Erythroblast (primary cell): ENCODE results near the gene PIK3AP1.
"Not testable (repeated sequence)": the region's sequence is repeated elsewhere in the genome, so short reads cannot be mapped to it uniquely, and the experiment has no call there.

Experiments
- DNase-seq, 2 experiments: peaks; one replicate each; lab custom pipeline; 2025; lab: John Stamatoyannopoulos, UW
- GATA1 ChIP-seq: IDR thresholded peaks from 2 replicates; pipeline ENCODE4 v1.6.1; 2011; ENCODE audit warnings: low read depth, mild to moderate bottlenecking, control low read depth, low read length, moderate library complexity
- POLR2A ChIP-seq: IDR thresholded peaks from 2 replicates; pipeline ENCODE4 v1.6.1; 2011; ENCODE audit warnings: mild to moderate bottlenecking, low read length

The PIK3AP1 gene

DNA sequence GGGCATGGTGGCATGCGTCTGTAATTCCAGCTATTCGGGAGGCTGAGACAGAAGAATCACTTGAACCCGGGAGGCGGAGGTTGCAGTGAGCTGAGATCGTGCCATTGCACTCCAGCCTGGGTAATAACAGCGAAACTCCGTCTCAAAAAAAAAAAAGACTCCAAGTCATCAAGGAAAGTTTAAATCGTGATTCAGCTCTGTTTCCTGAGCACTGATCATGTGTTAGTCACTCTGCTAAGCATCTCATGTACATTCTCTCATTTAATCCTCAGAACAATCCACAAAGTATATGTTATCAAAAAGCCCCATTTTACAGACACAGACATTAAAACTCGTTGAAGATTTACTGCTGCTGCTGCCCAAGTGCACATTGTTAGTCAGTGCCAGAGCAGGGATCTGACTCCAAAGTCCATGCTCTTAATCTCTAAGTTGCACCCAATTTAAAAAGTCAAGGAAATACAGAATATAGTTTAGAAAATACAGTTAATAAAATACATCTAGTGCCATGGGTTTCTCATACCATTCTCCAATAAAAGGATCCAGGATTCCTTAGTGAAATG is 6.2 kb downstream of the PIK3AP1 start:
- TF ChIP-seq POLR2A (no peak), GATA1 (no peak)
- no peak for DNase-seq

DNA sequence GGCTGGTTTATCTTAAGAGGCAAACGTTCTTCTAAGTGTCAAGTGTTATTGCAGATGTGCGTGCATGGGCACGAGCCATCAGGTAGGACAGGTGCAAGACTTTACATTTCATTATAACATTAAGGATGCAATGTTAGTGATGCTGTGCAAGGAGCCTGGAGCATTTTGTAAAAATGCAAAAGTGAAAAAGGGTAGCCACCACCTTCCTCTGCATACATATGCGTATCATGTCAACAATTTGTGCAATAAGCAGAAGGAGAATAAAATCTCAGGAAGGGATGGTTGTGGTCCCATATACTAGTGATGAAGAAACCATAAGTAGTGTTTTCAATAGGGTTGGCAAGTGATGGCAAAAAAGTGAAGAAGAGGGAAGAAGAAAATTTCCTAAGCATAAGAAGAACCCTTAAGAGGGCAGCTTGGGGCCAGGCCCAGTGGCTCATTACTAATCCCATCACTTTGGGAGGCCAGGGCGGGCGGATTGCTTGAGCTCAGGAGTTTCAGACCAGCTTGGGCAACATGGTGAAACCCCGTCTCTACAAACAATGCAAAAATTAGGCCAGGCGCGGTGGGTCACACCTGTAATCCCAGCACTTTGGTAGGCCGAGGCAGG is 7.5 kb downstream of the PIK3AP1 start:
- DNase-seq: no peak

DNA sequence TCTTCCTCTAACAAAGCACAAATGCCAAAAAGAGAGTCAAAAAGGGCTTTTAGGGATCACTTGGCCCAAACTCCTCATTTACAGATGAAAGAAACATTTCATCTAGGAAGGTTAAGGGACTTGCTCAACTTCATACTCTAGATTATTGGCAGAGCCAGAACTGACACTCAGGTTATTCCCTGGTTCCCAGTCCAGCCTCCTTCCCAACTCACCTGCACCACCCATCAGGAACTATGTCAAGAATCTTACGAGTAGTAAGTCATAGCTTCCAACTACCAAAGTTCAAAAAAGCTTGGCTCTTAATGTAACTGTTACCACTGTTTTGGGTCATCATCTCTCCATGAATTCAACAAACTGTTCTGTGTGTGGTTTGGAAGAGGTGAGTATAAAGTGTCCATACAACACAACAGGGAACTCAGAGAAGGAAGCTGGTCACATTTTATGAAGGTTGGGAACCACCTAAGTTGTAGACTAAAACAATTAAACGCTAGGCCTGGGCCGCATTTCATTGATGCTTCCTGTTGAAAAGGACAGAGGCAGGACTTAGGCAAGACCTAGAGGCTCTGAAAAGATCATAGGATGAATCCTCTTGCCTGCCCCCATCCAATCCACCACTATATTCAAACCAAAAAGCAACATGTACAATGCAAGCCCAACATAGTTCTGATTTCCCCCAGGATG is 9.1 kb downstream of the PIK3AP1 start:
- TF ChIP-seq GATA1 (no peak), POLR2A (no peak)
- no peak for DNase-seq

More for the DNA sequence above, 7.5 kb downstream of the PIK3AP1 start:
- TF ChIP-seq GATA1: no peak
- TF ChIP-seq POLR2A: no peak

DNA sequence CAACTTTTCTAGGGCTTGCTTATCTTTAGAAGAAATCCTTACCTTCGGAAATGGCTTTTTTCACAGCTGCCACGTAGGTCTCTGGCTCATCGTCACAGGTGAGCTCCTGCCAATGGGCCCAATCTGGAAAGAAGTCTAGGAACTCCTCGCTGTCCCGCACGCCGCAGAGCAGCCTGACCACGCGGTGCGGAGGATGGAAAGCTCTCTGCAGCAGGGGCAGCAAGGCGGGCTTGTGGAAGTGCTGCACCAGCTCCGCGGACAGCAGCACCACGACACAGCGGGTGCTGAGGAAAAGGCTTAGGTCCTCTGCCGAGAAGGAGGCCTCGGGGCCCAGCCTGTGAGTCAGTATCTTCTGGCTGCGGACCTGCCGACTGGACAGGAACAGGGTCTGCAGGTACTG is 10.8 kb downstream of the PIK3AP1 start:
- DNase-seq: no peak
- TF ChIP-seq GATA1 (no peak), POLR2A (no peak)

DNA sequence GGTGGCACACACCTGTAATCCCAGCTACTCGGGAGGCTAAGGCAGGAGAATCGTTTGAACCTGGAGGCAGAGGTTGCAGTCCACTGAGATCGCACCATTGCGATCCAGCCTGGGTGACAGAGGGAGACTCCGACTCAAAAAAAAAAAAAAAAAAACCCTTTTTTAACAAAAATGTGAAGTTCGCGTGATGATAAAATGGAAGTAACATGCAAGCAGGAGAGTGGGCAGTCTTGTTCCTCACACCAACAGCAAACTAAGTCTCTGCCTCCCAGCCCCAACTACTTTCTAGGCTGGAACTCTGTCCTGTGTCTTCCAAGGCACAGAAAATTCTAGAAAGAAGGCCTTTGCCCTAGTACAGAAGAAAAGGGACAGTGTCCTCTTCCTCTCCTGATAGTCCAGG is 11.3 kb downstream of the PIK3AP1 start:
- no peak for TF ChIP-seq POLR2A
- TF ChIP-seq GATA1: no peak
- no peak for DNase-seq

DNA sequence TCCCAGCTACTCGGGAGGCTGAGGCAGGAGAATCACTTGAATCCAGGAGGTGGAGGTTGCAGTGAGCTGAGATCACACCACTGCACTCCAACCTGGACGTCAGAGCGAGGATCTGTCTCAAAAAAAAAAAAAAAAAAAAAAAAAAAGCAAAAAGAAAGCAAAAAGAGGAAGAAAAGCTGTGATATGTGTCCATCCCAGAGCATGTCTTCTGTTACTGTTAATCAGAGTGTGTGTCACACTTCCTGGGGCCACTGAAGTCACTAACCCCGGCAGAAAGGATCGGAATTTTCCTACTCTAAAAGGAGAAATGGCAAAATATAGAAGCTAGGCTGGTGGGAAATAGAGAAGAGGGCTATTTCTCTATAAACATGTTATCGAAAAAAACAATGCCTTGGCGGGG is 11.9 kb downstream of the PIK3AP1 start:
- no peak for TF ChIP-seq POLR2A
- no peak for TF ChIP-seq GATA1
- no peak for DNase-seq

DNA sequence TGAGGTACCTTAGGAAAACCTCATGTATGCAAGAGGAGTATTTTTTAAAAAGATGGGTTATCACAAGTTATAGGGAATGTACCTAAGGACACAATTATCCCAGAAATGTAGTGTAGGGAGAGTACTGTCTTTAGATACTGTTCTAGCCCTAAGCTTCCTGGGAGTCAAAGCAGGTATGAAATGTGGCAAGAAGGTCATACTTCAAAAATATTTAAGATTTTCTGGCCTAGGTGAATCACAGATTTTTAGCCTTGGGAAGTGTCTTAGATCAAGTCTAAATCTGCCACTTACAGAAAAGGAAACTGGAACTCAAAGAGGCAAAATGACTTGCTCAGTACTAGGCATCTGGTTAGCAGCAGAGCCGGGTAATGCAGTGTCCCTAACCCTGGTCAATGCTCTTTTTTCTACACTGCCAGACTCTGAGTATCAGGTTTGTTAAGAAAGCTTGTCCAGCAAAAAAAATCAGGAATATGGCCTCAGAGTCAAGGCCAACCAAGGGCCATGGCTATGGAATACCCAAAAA is 13.9 kb downstream of the PIK3AP1 start:
- TF ChIP-seq POLR2A (no peak), GATA1 (no peak)
- no peak for DNase-seq

DNA sequence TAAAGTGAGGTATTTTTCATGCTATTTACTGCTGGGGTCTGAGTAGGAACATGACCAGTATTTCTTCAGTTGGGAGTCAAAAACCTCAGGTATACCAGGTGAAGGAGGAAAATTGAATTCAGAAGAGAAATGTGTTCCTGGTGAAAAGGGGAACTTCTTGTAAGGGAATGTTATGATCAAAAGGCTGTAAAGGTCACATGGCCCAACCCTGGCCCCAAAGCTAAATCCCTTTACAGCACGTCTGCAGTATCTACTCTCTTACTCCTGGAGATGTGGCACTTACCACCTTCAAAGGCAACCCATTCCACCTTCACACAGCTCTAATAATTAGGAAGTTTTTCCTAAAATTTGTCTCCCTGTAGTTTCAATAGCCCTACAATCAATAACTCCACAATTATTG is 15.2 kb downstream of the PIK3AP1 start:
- no peak for TF ChIP-seq GATA1
- no peak for TF ChIP-seq POLR2A

DNA sequence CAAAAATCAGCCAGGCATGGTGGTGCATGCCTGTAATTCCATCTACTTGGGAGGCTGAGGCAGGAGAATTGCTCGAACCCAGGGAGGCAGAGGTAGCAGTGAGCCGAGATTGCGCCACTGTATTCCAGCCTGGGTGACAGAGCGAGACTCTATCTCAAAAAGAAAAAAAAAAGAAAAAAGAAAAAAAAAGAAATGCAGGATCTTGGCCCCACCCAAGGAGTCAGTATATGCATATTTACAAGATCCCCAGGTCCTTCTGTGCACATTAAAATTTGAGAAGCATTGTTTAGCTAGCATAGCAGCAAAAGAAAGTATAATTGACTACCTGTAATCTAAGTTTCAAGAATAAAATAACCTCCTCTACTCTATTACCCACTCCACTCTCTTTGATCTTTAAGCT is 15.8 kb downstream of the PIK3AP1 start:
- DNase-seq: no peak
- TF ChIP-seq GATA1 (no peak), POLR2A (no peak)

More for the DNA sequence above, 15.2 kb downstream of the PIK3AP1 start:
- no peak for DNase-seq

DNA sequence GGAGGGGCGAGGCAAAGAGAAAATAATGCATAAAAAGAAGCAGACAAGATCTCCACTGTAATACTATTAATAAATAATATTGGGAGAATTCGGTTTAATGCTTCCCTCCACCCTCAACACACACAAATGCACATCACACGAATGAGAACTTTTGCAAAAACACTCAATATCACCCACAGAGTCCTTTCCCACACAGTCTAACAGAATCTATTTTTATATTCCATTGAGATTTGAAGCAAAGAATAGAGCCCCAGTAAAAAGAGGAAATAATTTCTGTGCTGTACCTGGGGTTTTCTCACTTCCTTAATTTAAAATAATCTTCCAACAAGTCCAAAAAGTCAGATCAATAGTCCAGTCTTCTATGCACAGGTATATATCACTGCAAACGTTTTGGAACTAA is 17.0 kb downstream of the PIK3AP1 start:
- TF ChIP-seq GATA1: no peak
- DNase-seq: no peak

DNA sequence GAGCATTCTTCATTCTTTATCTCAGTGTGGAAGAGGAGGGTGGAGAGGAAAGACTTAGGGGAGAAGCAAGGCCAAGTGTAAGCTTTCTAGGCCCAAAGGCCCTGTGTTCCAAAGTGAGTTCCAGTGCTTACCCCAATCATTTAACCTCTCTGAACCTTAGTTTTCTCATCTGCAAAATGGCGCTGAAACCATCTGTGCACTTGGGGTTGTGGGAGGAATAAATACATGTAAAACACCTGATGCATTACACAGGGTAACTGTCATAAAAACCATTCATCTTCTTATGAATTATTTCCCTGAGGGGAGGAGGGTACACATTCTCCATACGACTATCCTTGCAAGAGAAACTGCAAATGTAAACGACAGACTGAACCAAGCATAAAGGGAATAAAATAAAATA is 19.0 kb downstream of the PIK3AP1 start:
- TF ChIP-seq GATA1 (no peak), POLR2A (no peak)
- no peak for DNase-seq

DNA sequence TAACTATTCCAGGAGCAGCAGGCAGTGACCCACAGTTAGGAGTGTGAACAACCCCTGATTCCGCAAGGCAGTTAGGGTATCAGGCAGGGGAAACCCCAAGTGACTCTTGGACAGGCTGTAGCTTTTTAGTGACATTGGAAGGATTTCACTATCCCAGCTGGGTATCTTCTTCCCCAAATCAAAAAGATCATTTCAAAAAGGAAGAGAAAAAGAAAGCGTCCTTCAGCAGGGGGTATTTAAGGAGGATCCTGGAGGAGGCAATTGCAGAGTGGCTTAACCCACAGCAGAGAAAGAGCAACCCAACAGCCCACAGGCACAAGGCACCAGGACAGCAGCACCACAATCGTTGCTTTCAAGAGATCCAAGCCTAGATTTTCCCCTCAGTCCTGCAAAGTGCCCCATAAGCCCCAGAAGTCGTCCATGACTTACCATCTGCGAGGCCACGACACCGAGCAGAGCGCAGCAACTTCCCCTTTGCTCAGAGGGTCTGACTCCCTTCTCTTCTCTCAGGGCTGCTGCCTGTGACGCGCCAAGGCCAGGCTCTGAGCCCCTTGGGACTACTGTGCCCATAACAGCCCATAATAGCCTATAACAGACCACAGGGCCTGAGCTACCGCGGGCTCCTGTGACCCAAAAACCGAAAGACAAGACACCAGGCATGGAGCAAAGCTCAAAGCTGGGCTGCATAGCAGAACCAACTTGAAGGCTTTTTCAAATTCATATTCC is 19.8 kb downstream of the PIK3AP1 start:
- DNase-seq: no peak
- TF ChIP-seq POLR2A (no peak), GATA1 (no peak)

DNA sequence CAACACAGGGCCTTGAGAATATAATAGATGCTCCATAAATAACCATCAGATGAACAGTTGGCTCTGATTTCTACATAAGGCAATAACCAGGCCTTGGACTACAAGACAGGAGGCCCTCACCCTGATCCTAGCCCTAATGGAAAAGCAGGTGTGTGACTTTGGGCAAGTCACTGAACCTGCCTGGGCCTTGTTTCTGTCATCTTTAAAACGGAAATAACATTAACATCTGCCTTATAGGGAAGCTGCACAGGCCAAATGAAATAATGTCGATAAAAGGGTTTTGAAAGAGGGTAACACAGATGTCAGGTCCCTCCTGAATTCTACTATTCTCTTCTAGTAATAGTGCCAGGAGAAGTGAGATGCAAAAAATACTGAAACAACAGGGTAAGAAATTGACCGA is 20.7 kb downstream of the PIK3AP1 start:
- no peak for TF ChIP-seq GATA1
- TF ChIP-seq POLR2A: no peak
- no peak for DNase-seq

DNA sequence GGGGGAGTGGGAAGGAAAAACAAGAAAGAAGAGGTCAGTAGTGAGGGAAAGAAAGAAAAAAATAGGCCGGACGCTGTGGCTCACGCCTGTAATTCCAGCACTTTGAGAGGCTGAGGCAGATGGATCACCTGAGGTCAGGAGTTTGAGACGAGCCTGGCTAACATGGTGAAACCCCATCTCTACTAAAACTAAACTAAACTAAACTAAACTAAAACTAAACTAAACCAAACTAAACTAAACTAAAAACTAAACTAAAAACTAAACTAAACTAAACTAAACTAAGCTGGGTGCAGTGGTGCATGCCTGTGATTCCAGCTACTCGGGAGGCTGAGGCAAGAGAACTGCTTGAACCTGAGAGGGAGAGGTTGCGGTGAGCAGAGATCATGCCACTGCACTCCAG is 22.0 kb downstream of the PIK3AP1 start:
- not testable (repeated sequence) for DNase-seq

DNA sequence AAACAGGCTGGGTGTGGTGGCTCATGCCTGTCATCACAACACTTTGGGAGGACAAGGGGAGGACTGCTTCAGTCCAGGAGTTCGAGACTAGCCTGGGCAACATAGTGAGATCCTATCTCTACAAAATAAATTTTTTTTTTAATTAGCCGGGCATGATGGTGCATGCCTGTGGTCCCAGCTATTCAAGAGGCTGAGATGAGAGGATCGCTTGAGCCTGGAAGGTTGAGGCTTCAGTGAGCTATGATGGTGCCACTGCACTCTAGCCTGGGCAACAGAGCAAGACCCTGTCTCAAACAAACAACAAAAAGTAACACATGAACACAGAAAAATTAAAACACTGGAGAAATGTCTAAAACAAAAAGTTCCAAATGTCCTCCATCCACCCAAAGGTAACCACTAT is 22.9 kb downstream of the PIK3AP1 start:
- no peak for DNase-seq
- TF ChIP-seq GATA1: no peak
